Fibroblast of lung (primary cell): Measurements from ENCODE around the gene TRIP13. TPM values are rescaled to one million over a fixed set of nuclear protein-coding genes. Genes with fewer than 3 reads are reported as not detected.

ENCODE experiments used
- DNase-seq, 2 donors: peaks; one replicate each; pipeline versions ENCODE4 v3.0.0 to v3.0.0-alpha.2; 2010; ENCODE audit warnings: low read depth in 2 of 2
- H2AFZ ChIP-seq: 2 replicates; pipeline ENCODE4 v1.5.1; 2012; ENCODE audit warnings: low read length, control low read depth, inconsistent platforms
- H3K27ac ChIP-seq: 2 replicates; pipeline ENCODE4 v1.5.1; 2011; ENCODE audit warnings: low read length, control low read depth; ENCODE audit not compliant: insufficient read depth
- H3K27me3 ChIP-seq: 2 replicates; pipeline ENCODE4 v1.5.1; 2011; ENCODE audit warnings: mild to moderate bottlenecking, low read length; ENCODE audit not compliant: control insufficient read depth, insufficient read depth
- H3K36me3 ChIP-seq: 2 replicates; pipeline ENCODE4 v1.5.1; 2011; ENCODE audit warnings: low read length; ENCODE audit not compliant: control insufficient read depth, insufficient read depth
- H3K4me1 ChIP-seq: 2 replicates; pipeline ENCODE4 v1.5.1; 2011; ENCODE audit warnings: low read length; ENCODE audit not compliant: control insufficient read depth, insufficient read depth; ENCODE audit errors: extremely low read depth
- H3K4me2 ChIP-seq: 2 replicates; pipeline ENCODE4 v1.5.1; 2011; ENCODE audit warnings: low read length, control low read depth; ENCODE audit not compliant: insufficient read depth; ENCODE audit errors: extremely low read depth
- H3K4me3 ChIP-seq, 4 experiments: fragments of 200-600 bp in 1 of 4; sonication (generic) in 1 of 4; replicated peaks in 1 of 4; 2 replicates each; pipeline ENCODE4 v1.5.1; 2011 to 2016; ENCODE audit warnings: low read length in 4 of 4, low read depth in 3 of 4, mild to moderate bottlenecking in 3 of 4, control low read depth in 2 of 4, inconsistent platforms in 1 of 4, mixed read lengths in 1 of 4; ENCODE audit not compliant: insufficient read depth in 1 of 4; ENCODE audit errors: control extremely low read depth in 1 of 4
- H3K79me2 ChIP-seq: 2 replicates; pipeline ENCODE4 v1.5.1; 2012; ENCODE audit warnings: mild to moderate bottlenecking, low read length, inconsistent platforms; ENCODE audit not compliant: control insufficient read depth, insufficient read depth
- H3K9ac ChIP-seq: 2 replicates; pipeline ENCODE4 v1.5.1; 2011; ENCODE audit warnings: mild to moderate bottlenecking, low read length, control low read depth; ENCODE audit not compliant: insufficient read depth
- H3K9me3 ChIP-seq: 2 replicates; pipeline ENCODE4 v1.5.1; 2012; ENCODE audit warnings: low read depth, low read length; ENCODE audit not compliant: control insufficient read depth, insufficient read depth
- H4K20me1 ChIP-seq: 2 replicates; pipeline ENCODE4 v1.5.1; 2011; ENCODE audit warnings: low read length; ENCODE audit not compliant: control insufficient read depth, insufficient read depth; ENCODE audit errors: extremely low read depth
- CTCF ChIP-seq, 2 donors: IDR thresholded peaks in 1 of 2; conservative IDR thresholded peaks in 1 of 2; 1 replicate in 1 of 2; 2 replicates in 1 of 2; pipeline ENCODE4 v1.5.1; 2011 to 2012; ENCODE audit warnings: low read length in 2 of 2, control low read depth in 1 of 2, inconsistent platforms in 1 of 2, low read depth in 1 of 2, mild to moderate bottlenecking in 1 of 2
- EZH2 ChIP-seq: IDR thresholded peaks from 2 replicates; pipeline ENCODE4 v1.5.1; 2012; ENCODE audit warnings: low read length, control low read depth, mild to moderate bottlenecking; ENCODE audit errors: missing control alignments
- polyA plus RNA-seq, 2 donors: library from polyadenylated mRNA; depleted of rRNA in 1 of 2; stranded (reverse) in 1 of 2; unstranded in 1 of 2; fragments of >200 nt; gene quantifications; 2 replicates each; pipeline ENCODE4 v1.2.1, GENCODE V29; 2011 to 2012; ENCODE audit warnings: missing spikeins in 1 of 2
- total RNA-seq: library from RNA; depleted of rRNA; stranded (reverse); fragments of >200 nt; gene quantifications from 2 replicates; pipeline ENCODE4 v1.2.1, GENCODE V29; 2014

Gene TRIP13
- total and polyA plus RNA-seq, 2 donors (not counting 1 experiment from before 2014, with no cell fraction given), result 7.4 to 11.7 TPM

GRCh38 chr5:891117-891836 is 1.4 kb upstream of the TRIP13 start:
- TF ChIP-seq CTCF (conservative IDR thresholded peaks at IDR 0.05 in 1 of 2, IDR thresholded peaks at IDR 0.05 in 1 of 2; ENCODE audit: low read depth in 1 of 2, low read length in 2 of 2), result no peak
- TF ChIP-seq EZH2, result no peak
- DNase-seq, result peak in 1 of 2 donors; percentile 8

GRCh38 chr5:891837-892393 is 769 bp upstream of the TRIP13 start:
- peak overlapping the region; percentile 93 for H3K27ac ChIP-seq
- H3K36me3 ChIP-seq, result peaks cover 20% of the 10 kb centered on the region
- H3K79me2 ChIP-seq, result peaks cover 38% of the 10 kb centered on the region
- peak overlapping the region; percentile 66 for H2AFZ ChIP-seq
- H3K27me3 ChIP-seq, result no peaks in the 10 kb centered on the region
- no peak for TF ChIP-seq EZH2
- TF ChIP-seq CTCF (conservative IDR thresholded peaks at IDR 0.05 in 1 of 2, IDR thresholded peaks at IDR 0.05 in 1 of 2; ENCODE audit: low read depth in 1 of 2, low read length in 2 of 2), result no peak
- no peaks in the 10 kb centered on the region for H3K9me3 ChIP-seq
- peak; percentile 11 to 28 for DNase-seq
- H4K20me1 ChIP-seq, result no peaks in the 10 kb centered on the region
- H3K4me2 ChIP-seq, result peak overlapping the region; percentile 98
- H3K9ac ChIP-seq, result peak overlapping the region; percentile 96
- H3K4me3 ChIP-seq, result peak overlapping the region; percentile 68 to 96 (median 89)
- peaks cover 4% of the 10 kb centered on the region for H3K4me1 ChIP-seq

More at GRCh38 chr5:891117-891836, 1.4 kb upstream of the TRIP13 start:
- peak overlapping the region; percentile 93 for H3K27ac ChIP-seq
- H2AFZ ChIP-seq, result no peak overlapping the region
- H3K4me2 ChIP-seq, result peak overlapping the region; percentile 98
- peaks cover 4% of the 10 kb centered on the region for H3K4me1 ChIP-seq
- H3K9me3 ChIP-seq, result no peaks in the 10 kb centered on the region
- peak overlapping the region; percentile 68 to 96 (median 89) for H3K4me3 ChIP-seq
- H3K36me3 ChIP-seq, result peaks cover 25% of the 10 kb centered on the region
- H3K79me2 ChIP-seq, result peaks cover 38% of the 10 kb centered on the region
- peak overlapping the region; percentile 96 for H3K9ac ChIP-seq
- no peaks in the 10 kb centered on the region for H3K27me3 ChIP-seq
- H4K20me1 ChIP-seq, result no peaks in the 10 kb centered on the region

GRCh38 chr5:893137-893506 is 438 bp downstream of the TRIP13 start:
- no peaks in the 10 kb centered on the region for H3K27me3 ChIP-seq
- peak overlapping the region; percentile 93 for H3K4me2 ChIP-seq
- peak overlapping the region; percentile 50 to 96 (median 78) for H3K4me3 ChIP-seq
- H3K9me3 ChIP-seq, result no peaks in the 10 kb centered on the region
- no peak for DNase-seq
- H3K36me3 ChIP-seq, result peaks cover 12% of the 10 kb centered on the region
- peak overlapping the region; percentile 80 for H2AFZ ChIP-seq
- H3K79me2 ChIP-seq, result peaks cover 38% of the 10 kb centered on the region
- TF ChIP-seq CTCF (conservative IDR thresholded peaks at IDR 0.05 in 1 of 2, IDR thresholded peaks at IDR 0.05 in 1 of 2; ENCODE audit: low read depth in 1 of 2, low read length in 2 of 2), result no peak
- TF ChIP-seq EZH2, result no peak
- H3K9ac ChIP-seq, result peak overlapping the region; percentile 96
- no peaks in the 10 kb centered on the region for H4K20me1 ChIP-seq
- peaks cover 4% of the 10 kb centered on the region for H3K4me1 ChIP-seq
- peak overlapping the region; percentile 93 for H3K27ac ChIP-seq
